GM12878 (cell line): ENCODE measurements around the gene NAALADL1. TPM values are rescaled to one million over a fixed set of nuclear protein-coding genes. Genes with fewer than 3 reads are reported as not detected.

Experiments
- BHLHE40 ChIP-seq, 2 experiments: fragments of 450-650 bp in 1 of 2; IDR thresholded peaks; 2 replicates each; pipeline ENCODE4 v1.6.1; 2011 to 2017; ENCODE audit warnings: low read depth in 2 of 2, borderline replicate concordance in 1 of 2, improper control_type of control experiment in 1 of 2, low read length in 1 of 2, mild to moderate bottlenecking in 1 of 2
- CEBPB ChIP-seq, 2 experiments: fragments of 150-350 bp in 1 of 2; IDR thresholded peaks; 2 replicates each; pipeline ENCODE4 v1.6.1; 2012 to 2014; ENCODE audit warnings: low read depth in 2 of 2, low read length in 2 of 2, borderline replicate concordance in 1 of 2, inconsistent platforms in 1 of 2
- CREM ChIP-seq: IDR thresholded peaks from 2 replicates; pipeline ENCODE4 v1.6.1; 2014; ENCODE audit warnings: antibody characterized with exemption, low read depth
- DPF2 ChIP-seq: fragments of 450-650 bp; IDR thresholded peaks from 2 replicates; pipeline ENCODE4 v1.6.1; 2017; ENCODE audit warnings: mild to moderate bottlenecking
- HDAC6 ChIP-seq: fragments of 200-600 bp; sonication (generic); IDR thresholded peaks from one replicate; pipeline ENCODE4 v1.8.0; 2017; ENCODE audit warnings: antibody characterized with exemption; ENCODE audit not compliant: unreplicated experiment
- IKZF1 ChIP-seq: fragments of 450-650 bp; conservative IDR thresholded peaks from 2 replicates; pipeline ENCODE4 v1.6.1; 2017; ENCODE audit warnings: antibody characterized with exemption, mild to moderate bottlenecking
- MEF2A ChIP-seq: IDR thresholded peaks from 2 replicates; pipeline ENCODE4 v1.6.1; 2011; ENCODE audit warnings: low read depth, mild to moderate bottlenecking, low read length, moderate library complexity; ENCODE audit not compliant: insufficient read depth
- MEF2B ChIP-seq: fragments of 450-650 bp; IDR thresholded peaks from 2 replicates; pipeline ENCODE4 v1.6.1; 2018; ENCODE audit warnings: mild to moderate bottlenecking, moderate library complexity; ENCODE audit not compliant: partially characterized antibody, poor library complexity, severe bottlenecking
- MLLT1 ChIP-seq: fragments of 450-650 bp; IDR thresholded peaks from 2 replicates; pipeline ENCODE4 v1.6.1; 2016; ENCODE audit warnings: mild to moderate bottlenecking
- NFYB ChIP-seq: IDR thresholded peaks from 2 replicates; pipeline ENCODE4 v1.6.1; 2011; ENCODE audit warnings: low read depth, mild to moderate bottlenecking, low read length, improper control_type of control experiment, moderate library complexity; ENCODE audit not compliant: insufficient read depth
- POLR2A ChIP-seq: IDR thresholded peaks from 2 replicates; pipeline ENCODE4 v1.6.1; 2011; ENCODE audit warnings: low read depth, mild to moderate bottlenecking, low read length
- POLR2AphosphoS5 ChIP-seq: IDR thresholded peaks from 2 replicates; pipeline ENCODE4 v1.6.1; 2011; ENCODE audit warnings: mild to moderate bottlenecking, low read length, inconsistent platforms
- POU2F2 ChIP-seq: IDR thresholded peaks from 3 replicates; pipeline ENCODE4 v1.6.1; 2011; ENCODE audit warnings: low read depth, mild to moderate bottlenecking, low read length, borderline replicate concordance
- RFX5 ChIP-seq: IDR thresholded peaks from 2 replicates; pipeline ENCODE4 v1.6.1; 2011; ENCODE audit warnings: low read depth, low read length, improper control_type of control experiment
- SMAD1 ChIP-seq: fragments of 450-650 bp; IDR thresholded peaks from 2 replicates; pipeline ENCODE4 v1.6.1; 2018; ENCODE audit warnings: mild to moderate bottlenecking, low read depth; ENCODE audit not compliant: partially characterized antibody
- SMARCA5 ChIP-seq: fragments of 450-650 bp; IDR thresholded peaks from 2 replicates; pipeline ENCODE4 v1.6.1; 2017; ENCODE audit warnings: mild to moderate bottlenecking
- SMC3 ChIP-seq: IDR thresholded peaks from 2 replicates; pipeline ENCODE4 v1.6.1; 2011; ENCODE audit warnings: low read length, improper control_type of control experiment, borderline replicate concordance
- SUZ12 ChIP-seq: fragments of 200-600 bp; sonication (generic); IDR thresholded peaks from one replicate; pipeline ENCODE4 v1.6.1; 2018; ENCODE audit warnings: antibody characterized with exemption, mild to moderate bottlenecking; ENCODE audit not compliant: unreplicated experiment
- TAF1 ChIP-seq: IDR thresholded peaks from 2 replicates; pipeline ENCODE4 v1.6.1; 2011; ENCODE audit warnings: mild to moderate bottlenecking, low read depth, low read length, borderline replicate concordance
- ZNF217 ChIP-seq: fragments of 450-650 bp; IDR thresholded peaks from 2 replicates; pipeline ENCODE4 v1.6.1; 2017; ENCODE audit warnings: antibody characterized with exemption, mild to moderate bottlenecking
- ZNF592 ChIP-seq: fragments of 450-650 bp; IDR thresholded peaks from 2 replicates; pipeline ENCODE4 v1.6.1; 2017; ENCODE audit warnings: mild to moderate bottlenecking, moderate library complexity
- polyA plus RNA-seq, 11 experiments: library from polyadenylated mRNA; depleted of rRNA in 4 of 11; unstranded in 6 of 11; stranded (reverse) in 5 of 11; fragments of >200 nt; fragmentation: Nextera tagmentation in 4 of 11; fragmentation: Illumina TruSeq in 1 of 11; extraction: Ambion mirVana in 4 of 11; extraction: Trizol in 1 of 11; gene quantifications; 1 replicate in 1 of 11; 2 replicates in 10 of 11; pipeline versions ENCODE4 v1.2.1 to v1.2.3, GENCODE V29; 2011 to 2016; ENCODE audit warnings: inconsistent platforms in 2 of 11, missing spikeins in 2 of 11, low read depth in 1 of 11
- total RNA-seq, 4 experiments: library from RNA; depleted of rRNA in 3 of 4; stranded (reverse); fragments of >200 nt in 3 of 4; fragmentation: Illumina TruSeq in 1 of 4; extraction: Trizol in 1 of 4; gene quantifications; 2 replicates each; pipeline versions ENCODE4 v1.2.1 to v1.2.3, GENCODE V29; 2013 to 2021
- TF ChIP-seq, protein P1 (sequence below): IDR thresholded peaks from 2 replicates; pipeline ENCODE4 v1.6.1; 2011; ENCODE audit warnings: low read depth, mild to moderate bottlenecking, low read length, moderate library complexity, borderline replicate concordance; ENCODE audit errors: extremely low read depth
- TF ChIP-seq, protein P2 (sequence below): IDR thresholded peaks from 2 replicates; pipeline ENCODE4 v1.6.1; 2011; ENCODE audit warnings: low read depth, low read length, improper control_type of control experiment, borderline replicate concordance

NAALADL1 gene
- total and polyA plus RNA-seq, 10 of the 15 experiments (the other 5 are each of a cell fraction or from before 2014, with no cell fraction given) = 0.77 to 5.5 (median 1.5) TPM

DNA sequence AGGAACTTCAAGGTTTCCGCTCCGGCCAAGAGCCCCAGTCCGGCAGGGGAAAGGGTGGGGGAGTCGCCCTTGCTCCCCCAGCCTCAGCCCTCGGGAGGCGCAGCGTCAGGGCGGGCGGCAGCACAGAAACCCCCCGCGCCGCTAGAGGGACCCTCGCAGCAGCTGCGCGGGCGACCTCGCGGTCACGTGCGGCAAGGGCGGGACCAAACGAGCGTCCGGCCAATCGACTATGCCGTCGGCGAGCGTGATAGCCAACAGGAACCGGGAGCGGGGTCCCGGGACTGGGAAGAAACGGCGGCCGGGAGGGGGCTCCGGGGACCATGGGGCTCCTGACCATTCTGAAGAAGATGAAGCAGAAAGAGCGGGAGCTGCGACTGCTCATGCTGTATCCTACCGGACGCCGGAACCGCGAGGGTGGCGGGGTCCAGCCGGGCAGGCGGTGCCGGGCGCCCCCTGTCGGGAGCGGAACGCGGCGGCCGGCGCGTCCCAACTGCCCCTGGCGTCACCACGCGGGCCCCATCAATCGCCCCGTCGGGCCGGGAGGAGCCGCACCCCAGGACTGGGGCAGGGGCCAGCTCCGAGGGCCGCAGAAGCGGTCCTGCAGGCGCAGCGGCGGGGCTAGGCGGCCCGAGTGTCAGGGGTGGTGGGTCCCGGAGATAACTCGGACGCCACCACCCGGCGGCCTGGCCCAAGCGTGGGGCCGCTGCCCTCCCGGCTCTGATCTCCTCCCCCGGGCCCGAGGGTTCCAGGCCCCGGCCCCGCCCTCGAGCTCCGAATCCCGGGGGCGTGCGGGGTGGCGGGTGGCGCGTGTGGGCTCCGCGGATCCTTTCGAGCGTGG is 44.2 kb downstream of the NAALADL1 start, which contains the start of gene ARL2 (continued):
- TF ChIP-seq ZNF592 = peak; percentile 92
- TF ChIP-seq POU2F2 = no peak
- peak; percentile 94 for TF ChIP-seq IKZF1
- TF ChIP-seq HDAC6 = peak; percentile 7
- TF ChIP-seq CREM = peak; percentile 13
- TF ChIP-seq, protein P1, sequence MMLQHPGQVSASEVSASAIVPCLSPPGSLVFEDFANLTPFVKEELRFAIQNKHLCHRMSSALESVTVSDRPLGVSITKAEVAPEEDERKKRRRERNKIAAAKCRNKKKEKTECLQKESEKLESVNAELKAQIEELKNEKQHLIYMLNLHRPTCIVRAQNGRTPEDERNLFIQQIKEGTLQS = peak; percentile 89; the same call in 1 of the 2 replicates
- peak; percentile 47; the same call in 1 of the 2 replicates for TF ChIP-seq POLR2AphosphoS5
- TF ChIP-seq SMAD1 = no peak
- peak; percentile 99 for TF ChIP-seq BHLHE40 (IDR thresholded peaks at IDR 0.05; ENCODE audit: borderline replicate concordance in 1 of 2, low read depth in 2 of 2, low read length in 1 of 2)
- TF ChIP-seq TAF1 = 0 out of 2 replicates have a peak, but pooled peaks have one; percentile 44
- TF ChIP-seq, protein P2, sequence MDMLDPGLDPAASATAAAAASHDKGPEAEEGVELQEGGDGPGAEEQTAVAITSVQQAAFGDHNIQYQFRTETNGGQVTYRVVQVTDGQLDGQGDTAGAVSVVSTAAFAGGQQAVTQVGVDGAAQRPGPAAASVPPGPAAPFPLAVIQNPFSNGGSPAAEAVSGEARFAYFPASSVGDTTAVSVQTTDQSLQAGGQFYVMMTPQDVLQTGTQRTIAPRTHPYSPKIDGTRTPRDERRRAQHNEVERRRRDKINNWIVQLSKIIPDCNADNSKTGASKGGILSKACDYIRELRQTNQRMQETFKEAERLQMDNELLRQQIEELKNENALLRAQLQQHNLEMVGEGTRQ = peak; percentile 89
- TF ChIP-seq SUZ12 = no peak
- peak; percentile 76; the same call in 1 of the 2 replicates for TF ChIP-seq ZNF217
- no peak; the same call in 1 of the 2 replicates for TF ChIP-seq RFX5
- no peak for TF ChIP-seq MLLT1
- peak; percentile 79 for TF ChIP-seq DPF2
- peak; percentile 78 for TF ChIP-seq POLR2A
- peak; percentile 3; the same call in 1 of the 2 replicates for TF ChIP-seq SMC3
- 0 out of 2 replicates have a peak, but pooled peaks have one; percentile 2 for TF ChIP-seq MEF2A
- TF ChIP-seq NFYB = peak; percentile 83; the same call in 1 of the 2 replicates
- no peak for TF ChIP-seq CEBPB (IDR thresholded peaks at IDR 0.05; ENCODE audit: borderline replicate concordance in 1 of 2, low read depth in 2 of 2, low read length in 2 of 2)
- TF ChIP-seq SMARCA5 = peak; percentile 84
- peak; percentile 74 for TF ChIP-seq MEF2B
